Neural cell (in vitro differentiated cells): Measurements from ENCODE around the gene PBXIP1.

Source experiments
- CTCF ChIP-seq: fragments of 450-650 bp; IDR thresholded peaks from 2 replicates; pipeline ENCODE4 v1.5.1; 2014; ENCODE audit warnings: antibody characterized with exemption, mild to moderate bottlenecking, moderate library complexity; ENCODE audit not compliant: poor library complexity, severe bottlenecking
- EP300 ChIP-seq: fragments of 450-650 bp; conservative IDR thresholded peaks from 2 replicates; pipeline ENCODE4 v1.6.1; 2014; ENCODE audit warnings: antibody characterized with exemption, mild to moderate bottlenecking, moderate library complexity; ENCODE audit not compliant: poor library complexity, severe bottlenecking
- EZH2 ChIP-seq: fragments of 200-600, 300-800 bp; shearing (Covaris generic), sonication (generic); IDR thresholded peaks from 2 replicates; pipeline ENCODE4 v1.6.1; 2014; ENCODE audit warnings: antibody characterized with exemption, low read length, borderline replicate concordance, mild to moderate bottlenecking; ENCODE audit not compliant: insufficient read depth, poor library complexity, severe bottlenecking
- MXI1 ChIP-seq: fragments of 450-650 bp; conservative IDR thresholded peaks from 2 replicates; pipeline ENCODE4 v1.6.1; 2014; ENCODE audit warnings: antibody characterized with exemption, mild to moderate bottlenecking; ENCODE audit not compliant: poor library complexity, severe bottlenecking
- POLR2AphosphoS5 ChIP-seq: IDR thresholded peaks from 2 replicates; pipeline ENCODE4 v1.6.1; 2012
- RAD21 ChIP-seq: fragments of 450-650 bp; conservative IDR thresholded peaks from 2 replicates; pipeline ENCODE4 v1.6.1; 2014; ENCODE audit warnings: antibody characterized with exemption, mild to moderate bottlenecking, moderate library complexity
- REST ChIP-seq: IDR thresholded peaks from 2 replicates; pipeline ENCODE4 v1.6.1; 2012; ENCODE audit warnings: borderline replicate concordance
- SMC3 ChIP-seq: fragments of 450-650 bp; conservative IDR thresholded peaks from 2 replicates; pipeline ENCODE4 v1.6.1; 2014; ENCODE audit warnings: antibody characterized with exemption, mild to moderate bottlenecking, moderate library complexity; ENCODE audit not compliant: poor library complexity
- TAF1 ChIP-seq: IDR thresholded peaks from 2 replicates; pipeline ENCODE4 v1.6.1; 2012; ENCODE audit warnings: low read depth

- TF ChIP-seq EZH2: no peak
- TF ChIP-seq EP300: no peak
- no peak for TF ChIP-seq RAD21
- TF ChIP-seq POLR2AphosphoS5: no peak
- TF ChIP-seq CTCF: no peak
- no peak for TF ChIP-seq SMC3
- no peak for TF ChIP-seq REST
- TF ChIP-seq MXI1: no peak
- TF ChIP-seq TAF1: no peak
Measured at GRCh38 chr1:154993572-154994268, 37.8 kb upstream of the PBXIP1 start, which contains the start of gene LENEP.
